Stimulated activated CD8-positive, alpha-beta memory T cell treated with anti-CD3 and anti-CD28 coated beads, Interleukin-4, amount 100 ng/mL, for 1 hour (primary cell): Measurements from ENCODE around the gene IL2RA.

Experiments
- DNase-seq, 2 donors: peaks; one replicate each; pipeline ENCODE4 v3.0.0-alpha.2; 2020; ENCODE audit warnings: low read depth in 2 of 2, low spot score in 1 of 2

Gene IL2RA

DNA sequence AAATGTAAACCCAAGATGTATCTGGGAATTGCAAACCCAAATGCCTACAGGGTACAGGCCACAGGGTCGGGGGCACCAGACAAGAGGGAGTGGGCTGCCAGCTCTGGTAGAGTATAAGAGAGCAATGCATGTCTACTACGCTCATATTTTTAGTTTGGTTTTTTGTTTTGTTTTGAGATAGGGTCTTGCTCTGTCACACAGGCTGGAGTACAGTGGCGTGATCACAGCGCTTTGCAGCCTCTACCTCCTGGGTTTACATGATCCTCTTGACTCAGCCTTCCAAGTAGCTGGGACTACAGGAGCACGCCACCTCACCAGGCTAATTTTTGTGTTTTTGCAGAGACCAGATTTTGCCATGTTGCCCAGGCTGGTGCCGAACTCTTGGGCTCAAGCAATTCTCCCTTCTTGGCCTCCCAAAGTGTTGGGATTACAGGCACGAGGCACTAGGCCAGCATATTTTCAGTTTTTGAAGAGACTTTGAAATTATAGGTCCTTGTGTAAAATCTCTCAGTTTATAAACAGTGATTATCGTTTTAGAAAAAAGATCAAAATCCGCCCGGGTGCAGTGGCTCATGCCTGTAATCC, 73.7 kb downstream of the IL2RA start:
- no peak for DNase-seq

GRCh38 chr10:5987747-5988146, 74.4 kb downstream of the IL2RA start:
- no peak for DNase-seq

DNA sequence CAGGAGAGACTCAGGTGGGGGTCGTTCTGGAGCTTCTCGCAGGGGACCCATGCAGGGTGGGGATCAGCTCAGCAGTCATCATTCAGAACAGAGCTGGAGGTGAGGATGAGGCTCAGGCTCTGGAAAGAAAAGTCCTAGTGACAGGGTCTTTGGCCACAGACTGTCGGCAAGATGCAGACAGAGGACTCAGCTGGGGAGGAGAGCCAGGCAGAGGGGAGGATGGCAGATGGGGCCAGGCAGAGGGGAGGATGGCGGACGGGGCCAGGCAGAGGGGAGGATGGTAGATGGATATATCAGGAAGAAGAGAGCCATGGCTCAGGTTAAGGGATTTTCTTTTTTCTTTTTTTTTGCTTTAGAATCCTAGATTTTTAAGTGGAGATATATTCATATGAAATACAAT, 77.1 kb downstream of the IL2RA start:
- no peak for DNase-seq

DNA sequence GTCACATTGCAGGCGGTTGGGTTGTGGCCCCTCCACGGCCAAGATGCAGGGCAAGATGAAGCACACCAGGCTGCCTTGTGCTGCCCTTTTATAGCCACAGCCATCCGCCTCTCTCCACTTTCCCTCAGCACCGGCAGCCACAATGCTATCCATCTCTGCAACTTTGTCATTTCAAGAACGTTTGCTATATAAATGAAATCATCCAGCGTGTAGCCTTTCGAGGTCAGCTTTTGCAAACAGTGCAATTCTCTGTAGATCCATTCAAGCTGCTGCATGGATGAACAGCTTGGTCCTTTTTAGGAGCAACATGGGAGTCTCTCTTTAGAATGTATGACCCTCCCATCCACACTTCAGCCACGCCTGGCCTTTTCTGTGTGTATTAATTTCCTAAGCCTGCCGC, 78.4 kb downstream of the IL2RA start:
- no peak for DNase-seq

- DNase-seq = no peak
These were observed 80.6 kb downstream of the IL2RA start for GRCh38 chr10:5981529-5981928.

- DNase-seq = no peak
These were observed 84.0 kb downstream of the IL2RA start for GRCh38 chr10:5978230-5978489.

DNA sequence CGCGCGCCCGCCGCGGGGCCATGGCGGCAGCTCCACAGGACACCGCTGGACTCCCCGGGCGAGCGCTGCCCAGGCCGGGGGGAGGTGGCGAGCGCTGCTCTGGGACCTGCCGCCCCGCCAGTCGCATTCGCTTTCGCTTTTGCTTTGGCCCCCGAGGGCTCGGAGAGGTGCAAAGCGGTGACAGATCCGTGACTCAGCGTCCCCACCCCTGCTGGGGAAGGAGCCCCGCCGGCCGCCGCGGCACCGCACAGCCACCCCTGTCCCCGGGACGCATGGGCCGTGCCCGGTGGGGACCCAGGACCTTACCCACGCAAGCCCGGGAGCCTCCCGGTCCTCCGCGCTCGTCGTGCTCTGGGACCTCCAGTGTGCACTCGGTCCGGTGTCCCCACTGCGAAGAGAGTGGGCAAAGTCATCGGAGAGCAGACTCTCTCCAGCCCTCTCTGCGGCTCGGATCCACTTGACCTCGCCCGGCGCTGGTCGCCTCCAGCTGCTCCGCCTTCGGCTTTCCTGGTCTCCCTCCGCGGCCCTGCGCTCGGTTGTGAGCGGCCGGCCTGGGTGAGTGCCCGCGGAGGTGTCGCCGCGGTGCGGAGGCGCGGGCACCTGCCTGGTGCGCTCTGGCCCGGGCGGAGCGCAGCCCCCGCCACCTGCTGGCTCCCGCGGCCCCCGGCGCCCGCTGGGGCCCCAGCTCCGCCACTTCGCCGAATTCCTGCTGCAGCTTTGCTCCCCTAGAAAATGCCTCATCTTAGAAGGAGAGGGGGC, 84.5 kb downstream of the IL2RA start, which contains the start of gene IL15RA:
IL15RA (minus strand) TSS at position 73 of the 759 bp plus-strand sequence; CDS start at position 22, 51 bp downstream.
- peak; percentile 53 to 70 for DNase-seq

DNA sequence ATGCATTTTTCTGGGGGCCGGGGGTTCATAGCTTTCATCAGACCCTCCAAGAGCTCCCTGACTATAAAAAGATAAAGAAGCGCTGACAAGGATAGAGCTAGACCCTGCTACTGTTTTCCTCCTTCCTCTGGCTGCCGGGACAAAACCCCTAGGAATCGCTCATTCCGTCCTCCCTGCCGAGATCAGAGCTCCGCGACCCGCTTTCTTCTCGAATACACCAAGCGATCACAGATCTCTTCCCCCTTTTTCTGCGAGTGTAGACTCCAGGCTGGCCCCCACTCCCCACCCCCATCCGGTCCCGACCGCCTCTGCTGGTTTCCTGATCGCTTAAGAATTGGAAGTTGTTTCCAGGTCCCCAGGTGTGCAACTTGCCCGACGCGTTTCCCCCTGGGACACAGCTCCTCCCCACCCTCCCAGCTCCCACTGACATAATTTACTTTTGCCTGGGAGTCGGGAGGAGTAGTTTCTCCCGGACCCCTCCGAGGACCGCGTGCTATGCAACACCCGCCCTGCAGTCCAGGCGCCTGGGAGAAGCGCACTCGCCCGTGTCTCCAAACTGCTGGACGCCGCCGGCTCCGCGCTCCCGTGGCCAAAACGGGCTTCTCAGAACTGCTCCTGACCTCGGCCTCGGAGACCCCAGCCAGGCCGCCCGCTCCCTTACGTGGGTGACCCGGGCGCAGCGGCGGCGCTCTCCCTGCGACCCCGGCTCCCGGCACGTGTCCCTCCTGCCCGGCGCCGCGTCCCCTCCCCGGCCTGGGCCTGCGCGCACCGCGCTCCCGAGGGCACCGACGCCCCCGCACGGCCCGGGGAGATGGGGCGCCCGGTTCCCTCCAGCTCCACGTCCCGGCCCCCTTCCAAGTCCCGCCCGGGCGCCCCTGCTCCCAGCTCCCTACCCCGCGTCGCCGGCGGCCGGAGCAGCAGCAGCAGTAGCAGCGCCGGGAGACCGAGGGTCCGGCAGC, 85.4 kb downstream of the IL2RA start:
- no peak for DNase-seq

GRCh38 chr10:5975641-5976473, 86.3 kb downstream of the IL2RA start:
- no peak for DNase-seq

- no peak for DNase-seq
These were observed 89.1 kb downstream of the IL2RA start for GRCh38 chr10:5973069-5973468.

- DNase-seq = no peak
These were observed 90.3 kb downstream of the IL2RA start for GRCh38 chr10:5971886-5972285.

- no peak for DNase-seq
These were observed 90.8 kb downstream of the IL2RA start for GRCh38 chr10:5971315-5971832.

- DNase-seq = no peak
These were observed 91.6 kb downstream of the IL2RA start for GRCh38 chr10:5970527-5970926.

- DNase-seq = no peak
These were observed 92.1 kb downstream of the IL2RA start for GRCh38 chr10:5970066-5970465.

DNA sequence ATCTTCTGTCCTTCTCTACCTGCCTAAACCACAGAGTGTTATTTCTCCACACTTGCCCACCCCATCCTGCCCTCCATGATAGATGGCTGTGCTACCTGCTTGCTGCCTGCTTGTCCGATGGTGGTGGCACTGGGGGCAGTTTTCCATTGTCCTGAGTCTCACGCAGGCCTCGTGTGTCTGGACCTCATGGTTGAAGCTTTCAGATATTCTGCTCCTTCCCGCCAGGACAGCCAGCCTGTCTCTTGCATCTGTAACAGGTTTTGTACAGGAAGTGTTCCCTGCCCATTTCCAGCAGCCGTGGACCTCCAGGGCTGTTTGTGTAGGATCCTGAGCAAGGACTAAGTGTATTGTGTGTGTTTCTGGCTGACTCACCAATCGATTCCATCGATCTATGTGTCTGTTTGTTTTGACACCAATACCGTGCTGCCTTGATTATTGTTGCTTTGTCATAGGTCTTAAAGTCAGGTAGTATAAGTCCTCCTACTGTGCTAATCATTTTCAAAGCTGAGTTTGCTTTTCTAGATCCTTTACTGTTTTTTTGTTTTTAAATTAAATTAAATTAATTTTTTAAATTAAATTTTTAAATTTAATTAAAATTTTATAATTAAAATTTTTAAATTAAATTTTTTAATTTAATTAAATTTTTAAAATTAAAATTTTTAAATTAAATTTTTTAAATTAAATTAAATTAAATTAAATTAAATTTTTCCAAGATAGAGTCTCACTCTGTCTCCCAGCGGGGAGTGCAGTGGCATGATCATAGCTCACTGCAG, 93.3 kb downstream of the IL2RA start:
- no peak for DNase-seq

DNA sequence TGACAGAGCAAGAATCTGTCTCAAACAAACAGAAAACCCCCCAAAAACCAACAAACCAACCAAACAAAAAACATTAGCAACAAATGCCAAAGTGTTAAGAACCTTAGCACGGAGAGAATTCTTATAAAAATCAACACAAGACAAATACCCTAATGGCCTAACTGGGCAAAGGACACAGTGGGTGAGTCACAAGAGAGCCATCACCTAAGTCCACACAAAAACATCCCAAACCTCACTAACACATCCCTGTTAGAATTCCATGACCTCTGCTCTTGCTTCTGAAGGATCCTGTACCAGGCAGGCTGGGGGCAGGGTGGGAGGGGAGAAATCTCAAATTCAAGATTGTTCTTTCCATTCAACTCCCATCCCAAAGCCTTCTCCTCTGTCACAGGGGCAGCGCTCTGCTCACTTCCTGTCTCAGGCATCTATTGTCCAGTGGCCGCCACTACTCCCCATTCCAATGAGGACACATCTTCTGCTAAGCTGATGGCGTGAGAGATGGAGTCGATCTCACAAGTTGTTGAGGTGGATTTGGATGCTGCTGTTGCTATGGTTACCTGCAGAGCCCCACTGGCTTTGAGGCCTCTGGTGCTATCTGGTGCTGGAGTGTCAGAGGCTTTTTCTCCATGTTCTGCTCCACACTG, 94.0 kb downstream of the IL2RA start:
- DNase-seq = no peak

GRCh38 chr10:5965266-5965665, 96.9 kb downstream of the IL2RA start:
- DNase-seq = no peak

DNA sequence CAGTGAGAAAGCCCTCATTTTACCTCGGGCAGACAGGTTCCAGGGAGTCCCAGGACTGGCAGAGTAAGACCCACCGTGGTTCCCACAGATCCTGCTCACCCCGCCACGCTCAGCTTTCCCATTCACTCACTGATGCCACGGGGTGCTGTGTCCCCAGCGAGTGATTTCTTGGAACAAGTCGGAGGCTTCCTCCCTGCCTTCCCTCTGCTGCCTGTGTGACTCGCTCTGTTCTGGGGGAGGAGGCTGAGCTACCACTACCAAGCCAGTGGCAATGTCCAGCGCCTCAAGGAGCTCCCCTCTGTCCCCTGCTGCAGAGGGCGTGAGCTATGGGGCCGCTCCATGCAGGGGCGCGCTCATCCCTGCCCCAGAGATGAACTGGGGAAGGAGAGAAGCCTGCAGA, 97.4 kb downstream of the IL2RA start:
- no peak for DNase-seq

- no peak for DNase-seq
These were observed 98.6 kb downstream of the IL2RA start for GRCh38 chr10:5963591-5963990.

DNA sequence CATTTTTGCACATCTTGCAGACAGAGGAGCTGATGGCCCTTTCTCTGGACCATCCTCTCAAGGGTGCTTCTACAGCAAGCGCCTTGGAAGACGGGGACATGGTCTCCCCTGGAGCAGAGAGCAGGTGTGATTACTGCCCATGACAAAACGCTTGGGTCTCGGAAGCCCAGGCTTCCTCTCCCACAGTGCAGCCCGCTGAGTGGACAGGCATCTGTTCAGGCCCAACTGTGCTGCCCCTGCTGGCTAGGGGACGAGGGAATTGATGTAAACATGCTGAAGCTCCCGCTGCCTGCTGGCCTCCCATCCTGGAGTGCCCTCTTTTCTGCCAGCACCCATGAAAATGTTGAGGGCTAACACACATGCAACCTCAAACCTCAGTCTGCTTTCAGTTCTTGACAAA, 99.1 kb downstream of the IL2RA start:
- DNase-seq = no peak
